MCF 10A (cell line): ENCODE data around the gene PTPRG. TPM values are rescaled to one million over a fixed set of nuclear protein-coding genes. Genes with fewer than 3 reads are reported as not detected.

Experiments
- BruUV-seq: library from RNA; stranded (reverse); fragments of 400-500 nt; replicated peaks from 2 replicates; lab custom pipeline; 2021; lab: Mats Ljungman, UMichigan
- CTCF ChIA-PET: fragments of 300-600 bp; sonication (Branson Sonifier 250); formaldehyde crosslinking; extraction: SDS; loops from one replicate; lab custom pipeline; 2021; ENCODE audit warnings: antibody characterized with exemption, inconsistent platforms; lab: Yijun Ruan, JAX
- POLR2A ChIA-PET: fragments of 300-600, 350-650 bp; sonication (Branson Sonifier 250); formaldehyde crosslinking; extraction: SDS; loops from one replicate; lab custom pipeline; 2020; ENCODE audit warnings: antibody characterized with exemption, inconsistent platforms; lab: Yijun Ruan, JAX
- DNase-seq: peaks from one replicate; pipeline ENCODE4 v3.0.0-alpha.2; 2018; ENCODE audit not compliant: unreplicated experiment
- H3K27ac Mint-ChIP-seq: one replicate; pipeline ENCODE4 v1.8.0; 2022; ENCODE audit warnings: mild to moderate bottlenecking, low read depth, mixed read lengths; ENCODE audit not compliant: unreplicated experiment
- H3K27me3 Mint-ChIP-seq: one replicate; pipeline ENCODE4 v1.8.0; 2022; ENCODE audit warnings: mixed read lengths; ENCODE audit not compliant: insufficient read depth, unreplicated experiment
- H3K36me3 Mint-ChIP-seq: one replicate; pipeline ENCODE4 v1.8.0; 2022; ENCODE audit warnings: mild to moderate bottlenecking, moderate library complexity, mixed read lengths; ENCODE audit not compliant: insufficient read depth, unreplicated experiment
- H3K4me1 Mint-ChIP-seq: one replicate; pipeline ENCODE4 v1.8.0; 2022; ENCODE audit warnings: mixed read lengths; ENCODE audit not compliant: insufficient read depth, unreplicated experiment
- H3K4me3 Mint-ChIP-seq: one replicate; pipeline ENCODE4 v1.8.0; 2022; ENCODE audit warnings: mild to moderate bottlenecking, moderate library complexity, mixed read lengths; ENCODE audit not compliant: unreplicated experiment
- H3K9me3 Mint-ChIP-seq: one replicate; pipeline ENCODE4 v1.8.0; 2022; ENCODE audit warnings: mixed read lengths; ENCODE audit not compliant: unreplicated experiment
- intact Hi-C: fragments of 100-400 bp; cut with micrococcal nuclease; formaldehyde crosslinking; loops from 2 replicates; pipeline ENCODE4 v1.14.1; 2022
- total RNA-seq: library from RNA; stranded (reverse); gene quantifications from 2 replicates; pipeline ENCODE4 v1.2.3, GENCODE V29; 2022
- TF ChIP-seq, protein P1 (sequence below): fragments of 200-600 bp; IDR thresholded peaks from one replicate; pipeline ENCODE4 v1.8.0; 2022; ENCODE audit warnings: antibody characterized with exemption, mild to moderate bottlenecking; ENCODE audit not compliant: unreplicated experiment

PTPRG gene
- total RNA-seq, 1 experiment from 2014 or later = 54.5 TPM

DNA sequence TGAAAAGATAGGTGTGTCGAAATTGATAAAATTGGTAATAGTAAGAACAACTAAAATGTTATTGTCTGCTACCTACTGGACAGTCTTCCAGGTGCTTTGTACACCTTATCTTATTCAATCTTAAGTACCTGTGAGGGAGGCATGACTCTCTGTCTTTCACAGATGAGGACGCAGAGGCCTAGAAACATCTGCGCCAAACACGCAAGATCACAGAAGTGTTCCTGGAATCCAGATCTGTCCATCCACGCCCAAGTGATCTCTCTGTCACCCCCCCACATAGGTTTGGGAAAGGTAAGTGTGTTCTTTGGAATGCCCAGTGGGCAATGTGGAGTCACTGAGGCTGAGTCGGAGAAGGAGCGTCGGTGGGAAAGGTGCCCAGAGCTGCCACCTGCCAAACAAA, 34.4 kb upstream of the PTPRG start:
- Mint-ChIP-seq H3K4me1 (peaks cover 10% of the 10 kb centered on the region), H3K9me3 (no peaks in the 10 kb centered on the region), H3K36me3 (no peaks in the 10 kb centered on the region), H3K27me3 (no peaks in the 10 kb centered on the region), H3K27ac (no peak overlapping the region), H3K4me3 (no peak overlapping the region)
- BruUV-seq = no TSS peak
- TF ChIP-seq, protein P1, sequence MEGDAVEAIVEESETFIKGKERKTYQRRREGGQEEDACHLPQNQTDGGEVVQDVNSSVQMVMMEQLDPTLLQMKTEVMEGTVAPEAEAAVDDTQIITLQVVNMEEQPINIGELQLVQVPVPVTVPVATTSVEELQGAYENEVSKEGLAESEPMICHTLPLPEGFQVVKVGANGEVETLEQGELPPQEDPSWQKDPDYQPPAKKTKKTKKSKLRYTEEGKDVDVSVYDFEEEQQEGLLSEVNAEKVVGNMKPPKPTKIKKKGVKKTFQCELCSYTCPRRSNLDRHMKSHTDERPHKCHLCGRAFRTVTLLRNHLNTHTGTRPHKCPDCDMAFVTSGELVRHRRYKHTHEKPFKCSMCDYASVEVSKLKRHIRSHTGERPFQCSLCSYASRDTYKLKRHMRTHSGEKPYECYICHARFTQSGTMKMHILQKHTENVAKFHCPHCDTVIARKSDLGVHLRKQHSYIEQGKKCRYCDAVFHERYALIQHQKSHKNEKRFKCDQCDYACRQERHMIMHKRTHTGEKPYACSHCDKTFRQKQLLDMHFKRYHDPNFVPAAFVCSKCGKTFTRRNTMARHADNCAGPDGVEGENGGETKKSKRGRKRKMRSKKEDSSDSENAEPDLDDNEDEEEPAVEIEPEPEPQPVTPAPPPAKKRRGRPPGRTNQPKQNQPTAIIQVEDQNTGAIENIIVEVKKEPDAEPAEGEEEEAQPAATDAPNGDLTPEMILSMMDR = no peak
- intact Hi-C loops = no loop called here
- CTCF ChIA-PET = interaction anchor here (1.0 kb wide), 1 partner anchor 109 kb away, joined by 3 read pairs; no protein-coding TSS in a partner anchor
- no peak for DNase-seq
- POLR2A ChIA-PET = no interaction called here

DNA sequence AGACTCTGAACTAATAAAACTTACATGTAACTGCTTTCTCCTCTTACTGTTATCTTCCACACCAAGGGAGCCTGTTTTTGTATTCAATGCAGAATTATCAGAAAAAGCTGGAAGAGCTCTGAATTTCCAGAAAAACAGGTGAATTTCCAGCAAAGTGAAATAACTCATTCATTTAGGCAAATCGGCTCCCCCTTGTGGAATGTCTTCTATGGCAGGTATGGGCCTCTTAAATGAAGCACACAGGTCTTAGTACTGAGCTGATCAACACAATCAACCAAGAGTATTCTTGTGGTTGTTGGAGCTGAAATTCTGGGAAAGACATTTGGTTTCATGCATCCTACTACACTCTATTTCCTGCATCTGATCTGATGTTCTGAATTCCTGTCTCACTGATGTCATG, 31.0 kb upstream of the PTPRG start:
- Mint-ChIP-seq H3K9me3 (no peaks in the 10 kb centered on the region), H3K4me1 (peaks cover 4% of the 10 kb centered on the region), H3K36me3 (no peaks in the 10 kb centered on the region), H3K4me3 (no peak overlapping the region), H3K27ac (no peak overlapping the region), H3K27me3 (no peaks in the 10 kb centered on the region)
- ChIA-PET POLR2A (interaction anchor here (0.6 to 1.4 kb wide), 4 partner anchors 20 to 1397 kb away, joined by 3 to 4 read pairs (median 3); no protein-coding TSS in a partner anchor), CTCF (interaction anchor here (0.5 to 2.9 kb wide), 38 partner anchors 9 to 1745 kb away, joined by 3 to 22 read pairs (median 4); no protein-coding TSS in a partner anchor)
- BruUV-seq = no TSS peak
- intact Hi-C loops = loop anchor here (2.0 to 10.0 kb wide), 3 partner anchors 78 to 654 kb away; no protein-coding TSS in a partner anchor
- TF ChIP-seq, protein P1 = peak; percentile 70
- peak; percentile 67 for DNase-seq

DNA sequence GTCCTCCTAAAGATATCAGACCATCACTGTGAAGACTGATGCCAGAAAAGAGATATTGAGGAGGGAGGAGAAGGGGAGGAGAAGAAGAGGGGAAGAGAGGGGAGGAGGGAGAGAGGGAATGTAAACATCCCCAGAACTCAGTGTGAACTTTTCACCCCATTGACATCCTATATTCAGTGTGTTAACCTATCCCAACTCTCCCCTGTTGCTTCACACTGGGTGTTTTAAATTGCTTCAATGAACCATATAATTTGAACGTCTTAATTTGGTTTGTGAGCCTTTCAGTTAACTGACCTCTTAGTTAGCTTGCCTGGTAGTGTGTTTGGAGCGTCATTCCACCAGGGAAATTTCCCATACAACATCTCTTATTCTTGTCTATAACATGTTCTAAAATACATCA, 29.8 kb upstream of the PTPRG start:
- Mint-ChIP-seq H3K27ac (no peak overlapping the region), H3K9me3 (no peaks in the 10 kb centered on the region), H3K27me3 (no peaks in the 10 kb centered on the region), H3K4me1 (peaks cover 4% of the 10 kb centered on the region), H3K4me3 (no peak overlapping the region), H3K36me3 (no peaks in the 10 kb centered on the region)
- no TSS peak for BruUV-seq
- no peak for DNase-seq
- TF ChIP-seq, protein P1 = no peak
- ChIA-PET POLR2A (no interaction called here), CTCF (interaction anchor here (0.6 to 2.8 kb wide), 2 partner anchors 8 to 72 kb away, joined by 7 to 22 read pairs; no protein-coding TSS in a partner anchor)
- intact Hi-C loops = loop anchor here (2.0 to 10.0 kb wide), 3 partner anchors 79 to 653 kb away; no protein-coding TSS in a partner anchor

DNA sequence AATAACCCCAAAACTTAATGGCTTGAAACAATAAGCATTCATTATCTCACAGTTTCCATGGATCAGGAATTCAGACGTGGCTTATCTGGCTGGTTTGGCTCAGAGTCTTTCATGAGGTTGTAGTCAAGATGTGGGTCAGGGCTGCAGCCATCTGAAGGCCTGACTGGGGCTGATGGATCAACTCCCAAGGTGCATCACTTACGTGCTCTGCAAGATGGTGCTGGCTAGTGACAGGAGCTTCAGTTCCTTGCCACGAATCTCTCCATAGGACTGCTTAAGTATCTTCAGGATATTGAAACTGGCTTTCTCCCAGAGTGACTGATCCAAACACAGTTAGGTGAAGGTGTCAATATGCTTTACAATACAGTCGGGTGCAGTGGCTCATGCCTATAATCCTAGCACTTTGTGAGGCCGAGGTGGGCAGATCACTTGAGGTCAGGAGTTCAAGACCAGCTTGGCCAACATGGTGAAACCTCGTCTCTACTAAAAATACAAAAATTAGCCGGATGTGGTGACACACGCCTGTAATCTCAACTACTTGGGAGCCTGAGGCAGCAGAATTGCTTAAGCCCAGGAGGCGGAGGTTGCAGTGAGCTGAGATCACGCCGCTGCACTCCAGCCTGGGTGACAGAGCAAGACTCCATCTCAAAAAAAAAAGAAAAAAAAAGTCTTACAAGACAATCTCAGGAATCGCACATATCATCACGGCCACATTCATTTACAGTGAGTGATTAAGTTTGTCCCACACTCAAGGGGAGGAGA, 28.5 kb upstream of the PTPRG start:
- intact Hi-C loops = loop anchor here (5.0 to 10.0 kb wide), 2 partner anchors 151 to 652 kb away; no protein-coding TSS in a partner anchor
- Mint-ChIP-seq H3K27ac (no peak overlapping the region), H3K4me3 (no peak overlapping the region), H3K27me3 (no peaks in the 10 kb centered on the region), H3K4me1 (no peaks in the 10 kb centered on the region), H3K36me3 (no peaks in the 10 kb centered on the region), H3K9me3 (no peaks in the 10 kb centered on the region)
- ChIA-PET CTCF (interaction anchor here (0.6 kb wide), 1 partner anchor 12 kb away, joined by 3 read pairs; no protein-coding TSS in a partner anchor), POLR2A (no interaction called here)
- no TSS peak for BruUV-seq
- TF ChIP-seq, protein P1 = no peak
- DNase-seq = no peak
